WTC11 (cell line): Measurements from ENCODE around the gene GIPC1. TPM values are rescaled to one million over a fixed set of nuclear protein-coding genes. Genes with fewer than 3 reads are reported as not detected.
A peak's percentile ranks its signal among the peaks of the same experiment; 100 is the strongest.

Experiments used
- ATAC-seq: fragments of 200-7000 bp; cut with Tn5 transposase; 2 replicates; pipeline ENCODE4 v1.10.0; 2021; ENCODE audit warnings: mild to moderate bottlenecking, moderate library complexity
- CTCF ChIA-PET: fragments of 300-600 bp; sonication (Branson Sonifier 250); formaldehyde crosslinking; loops from one replicate; lab custom pipeline; 2021; ENCODE audit warnings: antibody characterized with exemption; lab: Charles Lee
- POLR2A ChIA-PET: fragments of 350-600 bp; sonication (Branson Sonifier 250); formaldehyde crosslinking; loops from one replicate; lab custom pipeline; 2021; ENCODE audit warnings: antibody characterized with exemption; lab: Charles Lee
- DNase-seq: peaks from one replicate; pipeline ENCODE4 v3.0.0; 2021; ENCODE audit warnings: low spot score
- H3K27ac Mint-ChIP-seq: 2 replicates; pipeline ENCODE4 v1.8.0; 2021; ENCODE audit warnings: mixed read lengths
- H3K27me3 Mint-ChIP-seq: 2 replicates; pipeline ENCODE4 v1.8.0; 2021; ENCODE audit warnings: low read depth, mild to moderate bottlenecking, moderate library complexity, mixed read lengths
- H3K36me3 Mint-ChIP-seq: 2 replicates; pipeline ENCODE4 v1.8.0; 2021; ENCODE audit warnings: mixed read lengths
- H3K4me1 Mint-ChIP-seq: 2 replicates; pipeline ENCODE4 v1.8.0; 2022; ENCODE audit warnings: mixed read lengths
- H3K4me3 Mint-ChIP-seq: 2 replicates; pipeline ENCODE4 v1.8.0; 2021; ENCODE audit warnings: mild to moderate bottlenecking, moderate library complexity, mixed read lengths
- H3K9me3 Mint-ChIP-seq: 2 replicates; pipeline ENCODE4 v1.8.0; 2021; ENCODE audit warnings: mixed read lengths
- CBFB ChIP-seq: sonication (generic); formaldehyde crosslinking; IDR thresholded peaks from 2 replicates; pipeline ENCODE4 v1.8.1; 2022; ENCODE audit warnings: mild to moderate bottlenecking, low read depth, missing genetic modification reagents
- CREB1 ChIP-seq: sonication (generic); formaldehyde crosslinking; IDR thresholded peaks from 2 replicates; pipeline ENCODE4 v1.8.0; 2023; ENCODE audit warnings: mild to moderate bottlenecking, missing genetic modification reagents
- E2F5 ChIP-seq: sonication (generic); formaldehyde crosslinking; IDR thresholded peaks from 2 replicates; pipeline ENCODE4 v1.8.1; 2022; ENCODE audit warnings: mild to moderate bottlenecking, moderate library complexity, missing genetic modification reagents
- NR1H2 ChIP-seq: sonication (generic); formaldehyde crosslinking; IDR thresholded peaks from 2 replicates; pipeline ENCODE4 v1.9.0; 2021; ENCODE audit warnings: mild to moderate bottlenecking, moderate library complexity, missing genetic modification reagents
- ZNF219 ChIP-seq: sonication (generic); formaldehyde crosslinking; IDR thresholded peaks from 2 replicates; pipeline ENCODE4 v1.8.0; 2023; ENCODE audit warnings: missing genetic modification reagents, mild to moderate bottlenecking, borderline replicate concordance
- ZNF263 ChIP-seq: sonication (generic); formaldehyde crosslinking; IDR thresholded peaks from 2 replicates; pipeline ENCODE4 v1.8.1; 2022; ENCODE audit warnings: low read depth, mild to moderate bottlenecking, moderate library complexity, missing genetic modification reagents
- ZNF317 ChIP-seq: sonication (generic); formaldehyde crosslinking; IDR thresholded peaks from 2 replicates; pipeline ENCODE4 v1.8.1; 2023; ENCODE audit warnings: low read depth, mild to moderate bottlenecking, moderate library complexity, missing genetic modification reagents, borderline replicate concordance
- ZNF423 ChIP-seq: fragments of 250-450 bp; sonication (Bioruptor Pico); IDR thresholded peaks from 2 replicates; pipeline ENCODE4 v2.1.2; 2022; ENCODE audit warnings: mild to moderate bottlenecking, moderate library complexity
- total RNA-seq: library from RNA; stranded (reverse); gene quantifications from 3 replicates; pipeline ENCODE4 v1.2.3, GENCODE V29; 2021
- TF ChIP-seq, protein P1 (sequence below): fragments of 200-600 bp; IDR thresholded peaks from 2 replicates; pipeline ENCODE4 v1.8.0; 2022; ENCODE audit warnings: antibody characterized with exemption
- TF ChIP-seq, protein P2 (sequence below): sonication (generic); formaldehyde crosslinking; IDR thresholded peaks from 2 replicates; pipeline ENCODE4 v1.8.0; 2023; ENCODE audit warnings: missing genetic modification reagents, mild to moderate bottlenecking, borderline replicate concordance
- TF ChIP-seq, protein P3 (sequence below): sonication (generic); formaldehyde crosslinking; IDR thresholded peaks from 2 replicates; pipeline ENCODE4 v1.8.1; 2023; ENCODE audit warnings: mild to moderate bottlenecking, missing genetic modification reagents, borderline replicate concordance
- TF ChIP-seq, protein P4 (sequence below): sonication (generic); formaldehyde crosslinking; IDR thresholded peaks from 2 replicates; pipeline ENCODE4 v1.8.0; 2023; ENCODE audit warnings: mild to moderate bottlenecking, missing genetic modification reagents
- TF ChIP-seq, protein P5 (sequence below): sonication (generic); formaldehyde crosslinking; IDR thresholded peaks from 2 replicates; pipeline ENCODE4 v1.8.0; 2022; ENCODE audit warnings: missing genetic modification reagents

GIPC1 gene
- total RNA-seq, 1 experiment from 2014 or later = 76.5 TPM

GRCh38 chr19:14472202-14472938 is 23.6 kb downstream of the GIPC1 start (continued):
- TF ChIP-seq, protein P1, sequence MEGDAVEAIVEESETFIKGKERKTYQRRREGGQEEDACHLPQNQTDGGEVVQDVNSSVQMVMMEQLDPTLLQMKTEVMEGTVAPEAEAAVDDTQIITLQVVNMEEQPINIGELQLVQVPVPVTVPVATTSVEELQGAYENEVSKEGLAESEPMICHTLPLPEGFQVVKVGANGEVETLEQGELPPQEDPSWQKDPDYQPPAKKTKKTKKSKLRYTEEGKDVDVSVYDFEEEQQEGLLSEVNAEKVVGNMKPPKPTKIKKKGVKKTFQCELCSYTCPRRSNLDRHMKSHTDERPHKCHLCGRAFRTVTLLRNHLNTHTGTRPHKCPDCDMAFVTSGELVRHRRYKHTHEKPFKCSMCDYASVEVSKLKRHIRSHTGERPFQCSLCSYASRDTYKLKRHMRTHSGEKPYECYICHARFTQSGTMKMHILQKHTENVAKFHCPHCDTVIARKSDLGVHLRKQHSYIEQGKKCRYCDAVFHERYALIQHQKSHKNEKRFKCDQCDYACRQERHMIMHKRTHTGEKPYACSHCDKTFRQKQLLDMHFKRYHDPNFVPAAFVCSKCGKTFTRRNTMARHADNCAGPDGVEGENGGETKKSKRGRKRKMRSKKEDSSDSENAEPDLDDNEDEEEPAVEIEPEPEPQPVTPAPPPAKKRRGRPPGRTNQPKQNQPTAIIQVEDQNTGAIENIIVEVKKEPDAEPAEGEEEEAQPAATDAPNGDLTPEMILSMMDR = peak; percentile 100
- TF ChIP-seq NR1H2 (CRISPR knock-in tag) = no peak
- TF ChIP-seq, protein P2, sequence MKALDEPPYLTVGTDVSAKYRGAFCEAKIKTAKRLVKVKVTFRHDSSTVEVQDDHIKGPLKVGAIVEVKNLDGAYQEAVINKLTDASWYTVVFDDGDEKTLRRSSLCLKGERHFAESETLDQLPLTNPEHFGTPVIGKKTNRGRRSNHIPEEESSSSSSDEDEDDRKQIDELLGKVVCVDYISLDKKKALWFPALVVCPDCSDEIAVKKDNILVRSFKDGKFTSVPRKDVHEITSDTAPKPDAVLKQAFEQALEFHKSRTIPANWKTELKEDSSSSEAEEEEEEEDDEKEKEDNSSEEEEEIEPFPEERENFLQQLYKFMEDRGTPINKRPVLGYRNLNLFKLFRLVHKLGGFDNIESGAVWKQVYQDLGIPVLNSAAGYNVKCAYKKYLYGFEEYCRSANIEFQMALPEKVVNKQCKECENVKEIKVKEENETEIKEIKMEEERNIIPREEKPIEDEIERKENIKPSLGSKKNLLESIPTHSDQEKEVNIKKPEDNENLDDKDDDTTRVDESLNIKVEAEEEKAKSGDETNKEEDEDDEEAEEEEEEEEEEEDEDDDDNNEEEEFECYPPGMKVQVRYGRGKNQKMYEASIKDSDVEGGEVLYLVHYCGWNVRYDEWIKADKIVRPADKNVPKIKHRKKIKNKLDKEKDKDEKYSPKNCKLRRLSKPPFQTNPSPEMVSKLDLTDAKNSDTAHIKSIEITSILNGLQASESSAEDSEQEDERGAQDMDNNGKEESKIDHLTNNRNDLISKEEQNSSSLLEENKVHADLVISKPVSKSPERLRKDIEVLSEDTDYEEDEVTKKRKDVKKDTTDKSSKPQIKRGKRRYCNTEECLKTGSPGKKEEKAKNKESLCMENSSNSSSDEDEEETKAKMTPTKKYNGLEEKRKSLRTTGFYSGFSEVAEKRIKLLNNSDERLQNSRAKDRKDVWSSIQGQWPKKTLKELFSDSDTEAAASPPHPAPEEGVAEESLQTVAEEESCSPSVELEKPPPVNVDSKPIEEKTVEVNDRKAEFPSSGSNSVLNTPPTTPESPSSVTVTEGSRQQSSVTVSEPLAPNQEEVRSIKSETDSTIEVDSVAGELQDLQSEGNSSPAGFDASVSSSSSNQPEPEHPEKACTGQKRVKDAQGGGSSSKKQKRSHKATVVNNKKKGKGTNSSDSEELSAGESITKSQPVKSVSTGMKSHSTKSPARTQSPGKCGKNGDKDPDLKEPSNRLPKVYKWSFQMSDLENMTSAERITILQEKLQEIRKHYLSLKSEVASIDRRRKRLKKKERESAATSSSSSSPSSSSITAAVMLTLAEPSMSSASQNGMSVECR (CRISPR knock-in tag) = peak; percentile 87
- TF ChIP-seq, all 79 proteins: peak for 31

- peaks cover 14% of the 10 kb centered on the region for H3K36me3 Mint-ChIP-seq
- CTCF ChIA-PET = interaction anchor here (0.6 to 5.0 kb wide), 25 partner anchors 10 to 700 kb away, joined by 3 to 53 read pairs (median 4); partner anchors contain the start of genes ASF1B, MISP3 and PKN1
- H3K4me1 Mint-ChIP-seq = peaks cover 23% of the 10 kb centered on the region
- ATAC-seq (no peak), DNase-seq (no peak)
- H3K9me3 Mint-ChIP-seq = no peaks in the 10 kb centered on the region
- H3K27me3 Mint-ChIP-seq = peaks cover 12% of the 10 kb centered on the region
- POLR2A ChIA-PET = interaction anchor here (1.2 kb wide), 1 partner anchor 335 kb away, joined by 3 read pairs; the partner anchor contains the start of gene ASF1B
- peak overlapping the region; percentile 56; the same call in 1 of the 2 replicates for H3K4me3 Mint-ChIP-seq
- no peak overlapping the region for H3K27ac Mint-ChIP-seq
- TF ChIP-seq ZNF423 (CRISPR knock-in tag) (no peak), E2F5 (no peak), ZNF317 (CRISPR knock-in tag) (no peak), ZNF219 (CRISPR knock-in tag) (no peak), CBFB (CRISPR knock-in tag) (no peak), ZNF263 (CRISPR knock-in tag) (no peak), CREB1 (CRISPR knock-in tag) (no peak)
- TF ChIP-seq, protein P3, sequence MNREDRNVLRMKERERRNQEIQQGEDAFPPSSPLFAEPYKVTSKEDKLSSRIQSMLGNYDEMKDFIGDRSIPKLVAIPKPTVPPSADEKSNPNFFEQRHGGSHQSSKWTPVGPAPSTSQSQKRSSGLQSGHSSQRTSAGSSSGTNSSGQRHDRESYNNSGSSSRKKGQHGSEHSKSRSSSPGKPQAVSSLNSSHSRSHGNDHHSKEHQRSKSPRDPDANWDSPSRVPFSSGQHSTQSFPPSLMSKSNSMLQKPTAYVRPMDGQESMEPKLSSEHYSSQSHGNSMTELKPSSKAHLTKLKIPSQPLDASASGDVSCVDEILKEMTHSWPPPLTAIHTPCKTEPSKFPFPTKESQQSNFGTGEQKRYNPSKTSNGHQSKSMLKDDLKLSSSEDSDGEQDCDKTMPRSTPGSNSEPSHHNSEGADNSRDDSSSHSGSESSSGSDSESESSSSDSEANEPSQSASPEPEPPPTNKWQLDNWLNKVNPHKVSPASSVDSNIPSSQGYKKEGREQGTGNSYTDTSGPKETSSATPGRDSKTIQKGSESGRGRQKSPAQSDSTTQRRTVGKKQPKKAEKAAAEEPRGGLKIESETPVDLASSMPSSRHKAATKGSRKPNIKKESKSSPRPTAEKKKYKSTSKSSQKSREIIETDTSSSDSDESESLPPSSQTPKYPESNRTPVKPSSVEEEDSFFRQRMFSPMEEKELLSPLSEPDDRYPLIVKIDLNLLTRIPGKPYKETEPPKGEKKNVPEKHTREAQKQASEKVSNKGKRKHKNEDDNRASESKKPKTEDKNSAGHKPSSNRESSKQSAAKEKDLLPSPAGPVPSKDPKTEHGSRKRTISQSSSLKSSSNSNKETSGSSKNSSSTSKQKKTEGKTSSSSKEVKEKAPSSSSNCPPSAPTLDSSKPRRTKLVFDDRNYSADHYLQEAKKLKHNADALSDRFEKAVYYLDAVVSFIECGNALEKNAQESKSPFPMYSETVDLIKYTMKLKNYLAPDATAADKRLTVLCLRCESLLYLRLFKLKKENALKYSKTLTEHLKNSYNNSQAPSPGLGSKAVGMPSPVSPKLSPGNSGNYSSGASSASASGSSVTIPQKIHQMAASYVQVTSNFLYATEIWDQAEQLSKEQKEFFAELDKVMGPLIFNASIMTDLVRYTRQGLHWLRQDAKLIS (CRISPR knock-in tag) = no peak
- TF ChIP-seq, protein P4, sequence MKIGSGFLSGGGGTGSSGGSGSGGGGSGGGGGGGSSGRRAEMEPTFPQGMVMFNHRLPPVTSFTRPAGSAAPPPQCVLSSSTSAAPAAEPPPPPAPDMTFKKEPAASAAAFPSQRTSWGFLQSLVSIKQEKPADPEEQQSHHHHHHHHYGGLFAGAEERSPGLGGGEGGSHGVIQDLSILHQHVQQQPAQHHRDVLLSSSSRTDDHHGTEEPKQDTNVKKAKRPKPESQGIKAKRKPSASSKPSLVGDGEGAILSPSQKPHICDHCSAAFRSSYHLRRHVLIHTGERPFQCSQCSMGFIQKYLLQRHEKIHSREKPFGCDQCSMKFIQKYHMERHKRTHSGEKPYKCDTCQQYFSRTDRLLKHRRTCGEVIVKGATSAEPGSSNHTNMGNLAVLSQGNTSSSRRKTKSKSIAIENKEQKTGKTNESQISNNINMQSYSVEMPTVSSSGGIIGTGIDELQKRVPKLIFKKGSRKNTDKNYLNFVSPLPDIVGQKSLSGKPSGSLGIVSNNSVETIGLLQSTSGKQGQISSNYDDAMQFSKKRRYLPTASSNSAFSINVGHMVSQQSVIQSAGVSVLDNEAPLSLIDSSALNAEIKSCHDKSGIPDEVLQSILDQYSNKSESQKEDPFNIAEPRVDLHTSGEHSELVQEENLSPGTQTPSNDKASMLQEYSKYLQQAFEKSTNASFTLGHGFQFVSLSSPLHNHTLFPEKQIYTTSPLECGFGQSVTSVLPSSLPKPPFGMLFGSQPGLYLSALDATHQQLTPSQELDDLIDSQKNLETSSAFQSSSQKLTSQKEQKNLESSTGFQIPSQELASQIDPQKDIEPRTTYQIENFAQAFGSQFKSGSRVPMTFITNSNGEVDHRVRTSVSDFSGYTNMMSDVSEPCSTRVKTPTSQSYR (CRISPR knock-in tag) = no peak
- TF ChIP-seq, protein P5, sequence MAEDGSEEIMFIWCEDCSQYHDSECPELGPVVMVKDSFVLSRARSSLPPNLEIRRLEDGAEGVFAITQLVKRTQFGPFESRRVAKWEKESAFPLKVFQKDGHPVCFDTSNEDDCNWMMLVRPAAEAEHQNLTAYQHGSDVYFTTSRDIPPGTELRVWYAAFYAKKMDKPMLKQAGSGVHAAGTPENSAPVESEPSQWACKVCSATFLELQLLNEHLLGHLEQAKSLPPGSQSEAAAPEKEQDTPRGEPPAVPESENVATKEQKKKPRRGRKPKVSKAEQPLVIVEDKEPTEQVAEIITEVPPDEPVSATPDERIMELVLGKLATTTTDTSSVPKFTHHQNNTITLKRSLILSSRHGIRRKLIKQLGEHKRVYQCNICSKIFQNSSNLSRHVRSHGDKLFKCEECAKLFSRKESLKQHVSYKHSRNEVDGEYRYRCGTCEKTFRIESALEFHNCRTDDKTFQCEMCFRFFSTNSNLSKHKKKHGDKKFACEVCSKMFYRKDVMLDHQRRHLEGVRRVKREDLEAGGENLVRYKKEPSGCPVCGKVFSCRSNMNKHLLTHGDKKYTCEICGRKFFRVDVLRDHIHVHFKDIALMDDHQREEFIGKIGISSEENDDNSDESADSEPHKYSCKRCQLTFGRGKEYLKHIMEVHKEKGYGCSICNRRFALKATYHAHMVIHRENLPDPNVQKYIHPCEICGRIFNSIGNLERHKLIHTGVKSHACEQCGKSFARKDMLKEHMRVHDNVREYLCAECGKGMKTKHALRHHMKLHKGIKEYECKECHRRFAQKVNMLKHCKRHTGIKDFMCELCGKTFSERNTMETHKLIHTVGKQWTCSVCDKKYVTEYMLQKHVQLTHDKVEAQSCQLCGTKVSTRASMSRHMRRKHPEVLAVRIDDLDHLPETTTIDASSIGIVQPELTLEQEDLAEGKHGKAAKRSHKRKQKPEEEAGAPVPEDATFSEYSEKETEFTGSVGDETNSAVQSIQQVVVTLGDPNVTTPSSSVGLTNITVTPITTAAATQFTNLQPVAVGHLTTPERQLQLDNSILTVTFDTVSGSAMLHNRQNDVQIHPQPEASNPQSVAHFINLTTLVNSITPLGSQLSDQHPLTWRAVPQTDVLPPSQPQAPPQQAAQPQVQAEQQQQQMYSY (CRISPR knock-in tag) = no peak
These were observed 24.3 kb downstream of the GIPC1 start for GRCh38 chr19:14471436-14472187.
